Measurements from ENCODE around the gene GLO1.

Gene GLO1

GRCh38 chr6:38730140-38730862 lies 27.4 kb upstream of the GLO1 start:
- no peak for DNase-seq (ENCODE audit: low read depth)
- TF ChIP-seq, protein P1, sequence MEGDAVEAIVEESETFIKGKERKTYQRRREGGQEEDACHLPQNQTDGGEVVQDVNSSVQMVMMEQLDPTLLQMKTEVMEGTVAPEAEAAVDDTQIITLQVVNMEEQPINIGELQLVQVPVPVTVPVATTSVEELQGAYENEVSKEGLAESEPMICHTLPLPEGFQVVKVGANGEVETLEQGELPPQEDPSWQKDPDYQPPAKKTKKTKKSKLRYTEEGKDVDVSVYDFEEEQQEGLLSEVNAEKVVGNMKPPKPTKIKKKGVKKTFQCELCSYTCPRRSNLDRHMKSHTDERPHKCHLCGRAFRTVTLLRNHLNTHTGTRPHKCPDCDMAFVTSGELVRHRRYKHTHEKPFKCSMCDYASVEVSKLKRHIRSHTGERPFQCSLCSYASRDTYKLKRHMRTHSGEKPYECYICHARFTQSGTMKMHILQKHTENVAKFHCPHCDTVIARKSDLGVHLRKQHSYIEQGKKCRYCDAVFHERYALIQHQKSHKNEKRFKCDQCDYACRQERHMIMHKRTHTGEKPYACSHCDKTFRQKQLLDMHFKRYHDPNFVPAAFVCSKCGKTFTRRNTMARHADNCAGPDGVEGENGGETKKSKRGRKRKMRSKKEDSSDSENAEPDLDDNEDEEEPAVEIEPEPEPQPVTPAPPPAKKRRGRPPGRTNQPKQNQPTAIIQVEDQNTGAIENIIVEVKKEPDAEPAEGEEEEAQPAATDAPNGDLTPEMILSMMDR (conservative IDR thresholded peaks at IDR 0.05; ENCODE audit: low read length), result no peak
- no peak overlapping the region for H3K4me3 ChIP-seq (ENCODE audit: low read length)

- no peak for DNase-seq (ENCODE audit: low read depth)
- no peak overlapping the region for H3K4me3 ChIP-seq (ENCODE audit: low read length)
- TF ChIP-seq, protein P1 (conservative IDR thresholded peaks at IDR 0.05; ENCODE audit: low read length), result no peak
Observed at GRCh38 chr6:38728203-38728602, 25.3 kb upstream of the GLO1 start.

GRCh38 chr6:38725414-38726183 lies 22.7 kb upstream of the GLO1 start:
- TF ChIP-seq, protein P1 (conservative IDR thresholded peaks at IDR 0.05; ENCODE audit: low read length), result no peak
- H3K4me3 ChIP-seq (ENCODE audit: low read length), result no peak overlapping the region
- DNase-seq (ENCODE audit: low read depth), result no peak

- TF ChIP-seq, protein P1 (conservative IDR thresholded peaks at IDR 0.05; ENCODE audit: low read length), result no peak
- DNase-seq (ENCODE audit: low read depth), result no peak
- no peak overlapping the region for H3K4me3 ChIP-seq (ENCODE audit: low read length)
Observed at GRCh38 chr6:38724343-38724742, 21.4 kb upstream of the GLO1 start.

DNA sequence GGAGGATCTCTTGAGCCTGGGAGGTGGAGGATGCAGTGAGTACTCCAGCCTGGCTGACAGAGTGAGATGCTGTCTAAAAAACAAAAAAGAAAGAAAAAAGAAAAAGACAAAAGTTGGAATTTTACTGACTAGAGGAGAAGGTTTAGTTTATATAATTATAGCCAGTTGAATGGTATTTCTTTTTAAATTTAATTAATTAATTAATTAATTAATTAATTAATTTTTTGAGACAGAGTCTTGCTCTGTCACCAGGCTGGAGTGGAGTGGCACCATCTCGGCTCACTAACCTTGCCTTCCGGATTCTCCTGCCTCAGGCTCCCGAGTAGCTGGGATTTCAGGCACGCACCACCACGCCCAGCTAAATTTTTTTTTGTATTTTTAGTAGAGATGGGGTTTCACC lies 20.8 kb upstream of the GLO1 start:
- TF ChIP-seq, protein P1 (conservative IDR thresholded peaks at IDR 0.05; ENCODE audit: low read length), result no peak
- no peak for DNase-seq (ENCODE audit: low read depth)
- no peak overlapping the region for H3K4me3 ChIP-seq (ENCODE audit: low read length)

GRCh38 chr6:38722727-38723334 lies 19.9 kb upstream of the GLO1 start:
- DNase-seq (ENCODE audit: low read depth), result no peak
- TF ChIP-seq, protein P1 (conservative IDR thresholded peaks at IDR 0.05; ENCODE audit: low read length), result no peak

More at GRCh38 chr6:38722727-38723334, 19.9 kb upstream of the GLO1 start:
- H3K4me3 ChIP-seq (ENCODE audit: low read length), result no peak overlapping the region
